Lower leg skin (tissue), 3 donors: ENCODE data around the gene CISH.

Source experiments
- CTCF ChIP-seq, 3 donors: fragments of 450-650 bp; IDR thresholded peaks; one replicate each; pipeline ENCODE4 v1.5.1; 2016; ENCODE audit warnings: antibody characterized with exemption in 3 of 3, mild to moderate bottlenecking in 3 of 3, moderate library complexity in 2 of 3
- POLR2A ChIP-seq, 2 donors: fragments of 450-650 bp; IDR thresholded peaks; one replicate each; pipeline ENCODE4 v1.6.1; 2016 to 2017; ENCODE audit warnings: antibody characterized with exemption in 2 of 2, mild to moderate bottlenecking in 1 of 2, moderate library complexity in 1 of 2

DNA sequence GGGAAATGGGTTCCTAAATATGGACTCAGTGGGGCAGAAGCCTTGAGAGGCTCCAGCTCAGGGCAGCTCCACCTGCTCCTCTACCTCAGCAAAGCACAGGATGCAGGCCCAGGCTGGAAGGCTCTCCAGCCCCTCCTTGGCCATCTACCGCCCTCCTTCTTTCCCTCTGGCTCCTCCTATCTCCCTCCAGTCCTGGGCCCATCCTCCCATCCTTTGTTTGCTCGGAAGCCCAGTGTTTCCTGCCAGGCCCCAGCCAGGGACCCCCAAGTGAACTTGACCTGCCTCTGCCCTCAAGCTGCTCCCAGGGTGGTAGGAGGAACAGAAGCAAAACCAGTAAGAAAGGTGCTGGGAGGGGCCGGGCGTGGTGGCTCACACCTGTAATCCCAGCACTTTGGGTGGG lies 25.4 kb upstream of the CISH start:
- TF ChIP-seq CTCF (IDR thresholded peaks at IDR 0.05) (no peak), POLR2A (IDR thresholded peaks at IDR 0.05) (no peak)
